Measurements from ENCODE around the gene RAMACL.

RAMACL gene

DNA sequence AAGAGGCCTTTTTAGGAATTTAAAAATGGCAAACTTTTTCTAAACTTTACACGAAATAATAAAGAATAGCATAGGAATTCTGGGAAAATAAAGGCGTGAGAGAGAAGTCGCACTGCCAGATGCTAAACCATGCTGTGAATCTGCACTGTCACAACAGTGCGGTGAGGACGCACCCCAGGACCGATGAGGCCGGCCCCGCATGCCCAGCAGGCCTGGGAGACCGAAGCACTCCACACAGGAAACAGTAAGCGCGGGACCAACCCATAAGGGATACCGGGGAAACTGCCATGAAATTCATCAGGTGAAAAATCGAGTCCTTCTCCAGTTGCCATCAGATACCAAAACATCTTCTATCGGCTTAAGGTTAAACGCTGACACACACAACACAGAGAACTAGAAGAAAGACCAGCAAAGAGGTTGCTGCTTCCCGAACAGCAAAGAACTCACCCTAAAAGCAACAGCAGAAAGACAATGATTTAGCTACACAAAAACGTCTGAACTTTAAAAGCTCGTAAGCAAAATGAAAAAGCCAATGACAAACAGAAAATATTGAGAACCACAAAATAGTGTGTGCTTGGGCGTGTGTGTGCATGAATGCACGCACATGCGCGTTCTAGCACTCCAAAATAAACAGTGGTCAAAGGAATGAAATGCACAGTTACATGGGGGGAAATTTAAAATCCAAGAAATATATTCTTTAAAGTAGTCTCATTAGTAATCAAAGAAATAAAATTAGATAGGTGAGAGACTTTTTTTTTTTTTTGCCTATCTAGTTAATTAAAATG, 15.4 kb downstream of the RAMACL start:
- H3K9me3 ChIP-seq (ENCODE audit: insufficient read depth, low read length), result peaks cover 8% of the 10 kb centered on the region; the same call in 1 of the 2 replicates
- no peak overlapping the region for H3K4me3 ChIP-seq (ENCODE audit: insufficient read length, low read depth)
- H3K36me3 ChIP-seq (ENCODE audit: insufficient read depth, insufficient read length, low read length), result no peaks in the 10 kb centered on the region
- no peak for DNase-seq (ENCODE audit: low read depth, low spot score)
- no peaks in the 10 kb centered on the region for H3K27me3 ChIP-seq (ENCODE audit: insufficient read depth, insufficient read length)
- no peak overlapping the region for H3K9ac ChIP-seq (ENCODE audit: insufficient read length, low read depth)
- peaks cover 8% of the 10 kb centered on the region for H3K4me1 ChIP-seq (ENCODE audit: insufficient read depth, insufficient read length)
- no peak for TF ChIP-seq YY1 (IDR thresholded peaks at IDR 0.05; ENCODE audit: insufficient read depth, insufficient read length)
- TF ChIP-seq SUZ12 (IDR thresholded peaks at IDR 0.05; ENCODE audit: extremely low read depth, insufficient read depth, insufficient read length), result no peak
- TF ChIP-seq ZNF274 (IDR thresholded peaks at IDR 0.05; ENCODE audit: low read depth, low read length), result no peak

GRCh38 chr6:166569206-166569605, 17.3 kb downstream of the RAMACL start:
- Histone ChIP-seq H3K36me3 (ENCODE audit: insufficient read depth, insufficient read length, low read length) (no peaks in the 10 kb centered on the region), H3K27me3 (ENCODE audit: insufficient read depth, insufficient read length) (no peaks in the 10 kb centered on the region), H3K9me3 (ENCODE audit: insufficient read depth, low read length) (no peaks in the 10 kb centered on the region), H3K9ac (ENCODE audit: insufficient read length, low read depth) (no peak overlapping the region), H3K4me3 (ENCODE audit: insufficient read length, low read depth) (no peak overlapping the region), H3K4me1 (ENCODE audit: insufficient read depth, insufficient read length) (peaks cover 8% of the 10 kb centered on the region)
- TF ChIP-seq YY1 (IDR thresholded peaks at IDR 0.05; ENCODE audit: insufficient read depth, insufficient read length) (no peak), SUZ12 (IDR thresholded peaks at IDR 0.05; ENCODE audit: extremely low read depth, insufficient read depth, insufficient read length) (no peak), ZNF274 (IDR thresholded peaks at IDR 0.05; ENCODE audit: low read depth, low read length) (no peak)
- no peak for DNase-seq (ENCODE audit: low read depth, low spot score)

DNA sequence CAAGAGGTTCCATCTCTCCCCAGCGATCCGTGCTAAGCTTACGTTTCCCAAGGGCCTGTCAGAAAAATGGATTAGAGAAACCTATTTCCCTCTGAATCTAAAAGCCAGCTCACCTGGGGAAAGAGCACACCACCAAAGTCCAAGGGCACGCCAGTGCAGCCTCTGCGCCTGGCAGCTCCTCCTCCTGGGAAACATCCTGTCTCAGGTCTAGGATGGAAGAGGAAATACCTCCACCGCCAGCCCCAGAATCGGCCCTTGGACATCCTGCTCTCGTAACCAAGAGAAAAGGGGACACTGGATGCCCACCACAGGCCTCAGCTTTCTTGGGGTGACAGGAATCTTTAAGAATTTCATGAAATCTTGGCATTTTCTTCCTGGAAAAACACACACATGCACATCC, 18.7 kb downstream of the RAMACL start:
- no peaks in the 10 kb centered on the region for H3K36me3 ChIP-seq (ENCODE audit: insufficient read depth, insufficient read length, low read length)
- no peak overlapping the region for H3K9ac ChIP-seq (ENCODE audit: insufficient read length, low read depth)
- TF ChIP-seq SUZ12 (IDR thresholded peaks at IDR 0.05; ENCODE audit: extremely low read depth, insufficient read depth, insufficient read length), result no peak
- H3K9me3 ChIP-seq (ENCODE audit: insufficient read depth, low read length), result no peaks in the 10 kb centered on the region
- no peaks in the 10 kb centered on the region for H3K27me3 ChIP-seq (ENCODE audit: insufficient read depth, insufficient read length)
- no peak overlapping the region for H3K4me3 ChIP-seq (ENCODE audit: insufficient read length, low read depth)
- no peak for DNase-seq (ENCODE audit: low read depth, low spot score)
- H3K4me1 ChIP-seq (ENCODE audit: insufficient read depth, insufficient read length), result peaks cover 5% of the 10 kb centered on the region

DNA sequence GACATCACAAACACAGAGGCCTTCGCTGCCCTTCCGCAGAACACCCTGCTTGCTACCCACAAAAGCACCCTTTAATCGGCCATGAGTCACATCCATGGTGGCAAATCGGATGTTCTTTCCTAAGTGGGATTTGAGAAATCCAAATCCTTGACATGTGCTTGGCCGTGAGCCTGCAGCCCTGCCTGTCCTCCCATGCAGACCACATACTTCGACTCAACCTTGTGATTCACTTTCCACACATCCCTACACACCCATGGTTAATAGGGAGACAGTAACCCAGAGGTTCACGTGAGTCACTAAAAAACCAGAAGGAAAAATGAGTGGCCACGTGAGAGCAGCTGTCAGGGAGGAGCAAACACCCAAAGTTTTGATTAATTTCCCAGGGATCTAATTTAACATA, 19.4 kb downstream of the RAMACL start:
- no peaks in the 10 kb centered on the region for H3K27me3 ChIP-seq (ENCODE audit: insufficient read depth, insufficient read length)
- TF ChIP-seq ZNF274 (IDR thresholded peaks at IDR 0.05; ENCODE audit: low read depth, low read length), result no peak
- TF ChIP-seq YY1 (IDR thresholded peaks at IDR 0.05; ENCODE audit: insufficient read depth, insufficient read length), result no peak
- no peak for TF ChIP-seq SUZ12 (IDR thresholded peaks at IDR 0.05; ENCODE audit: extremely low read depth, insufficient read depth, insufficient read length)
- peaks cover 3% of the 10 kb centered on the region for H3K4me1 ChIP-seq (ENCODE audit: insufficient read depth, insufficient read length)
- H3K36me3 ChIP-seq (ENCODE audit: insufficient read depth, insufficient read length, low read length), result no peaks in the 10 kb centered on the region
- H3K9ac ChIP-seq (ENCODE audit: insufficient read length, low read depth), result no peak overlapping the region
- H3K4me3 ChIP-seq (ENCODE audit: insufficient read length, low read depth), result no peak overlapping the region
- H3K9me3 ChIP-seq (ENCODE audit: insufficient read depth, low read length), result no peaks in the 10 kb centered on the region
- DNase-seq (ENCODE audit: low read depth, low spot score), result no peak

GRCh38 chr6:166566026-166567011, 20.2 kb downstream of the RAMACL start:
- Histone ChIP-seq H3K4me1 (ENCODE audit: insufficient read depth, insufficient read length) (peaks cover 3% of the 10 kb centered on the region), H3K27me3 (ENCODE audit: insufficient read depth, insufficient read length) (no peaks in the 10 kb centered on the region), H3K9me3 (ENCODE audit: insufficient read depth, low read length) (no peaks in the 10 kb centered on the region), H3K9ac (ENCODE audit: insufficient read length, low read depth) (no peak overlapping the region), H3K36me3 (ENCODE audit: insufficient read depth, insufficient read length, low read length) (no peaks in the 10 kb centered on the region), H3K4me3 (ENCODE audit: insufficient read length, low read depth) (no peak overlapping the region)
- DNase-seq (ENCODE audit: low read depth, low spot score), result no peak
- no peak for TF ChIP-seq SUZ12 (IDR thresholded peaks at IDR 0.05; ENCODE audit: extremely low read depth, insufficient read depth, insufficient read length)
- no peak for TF ChIP-seq ZNF274 (IDR thresholded peaks at IDR 0.05; ENCODE audit: low read depth, low read length)
- TF ChIP-seq YY1 (IDR thresholded peaks at IDR 0.05; ENCODE audit: insufficient read depth, insufficient read length), result no peak

DNA sequence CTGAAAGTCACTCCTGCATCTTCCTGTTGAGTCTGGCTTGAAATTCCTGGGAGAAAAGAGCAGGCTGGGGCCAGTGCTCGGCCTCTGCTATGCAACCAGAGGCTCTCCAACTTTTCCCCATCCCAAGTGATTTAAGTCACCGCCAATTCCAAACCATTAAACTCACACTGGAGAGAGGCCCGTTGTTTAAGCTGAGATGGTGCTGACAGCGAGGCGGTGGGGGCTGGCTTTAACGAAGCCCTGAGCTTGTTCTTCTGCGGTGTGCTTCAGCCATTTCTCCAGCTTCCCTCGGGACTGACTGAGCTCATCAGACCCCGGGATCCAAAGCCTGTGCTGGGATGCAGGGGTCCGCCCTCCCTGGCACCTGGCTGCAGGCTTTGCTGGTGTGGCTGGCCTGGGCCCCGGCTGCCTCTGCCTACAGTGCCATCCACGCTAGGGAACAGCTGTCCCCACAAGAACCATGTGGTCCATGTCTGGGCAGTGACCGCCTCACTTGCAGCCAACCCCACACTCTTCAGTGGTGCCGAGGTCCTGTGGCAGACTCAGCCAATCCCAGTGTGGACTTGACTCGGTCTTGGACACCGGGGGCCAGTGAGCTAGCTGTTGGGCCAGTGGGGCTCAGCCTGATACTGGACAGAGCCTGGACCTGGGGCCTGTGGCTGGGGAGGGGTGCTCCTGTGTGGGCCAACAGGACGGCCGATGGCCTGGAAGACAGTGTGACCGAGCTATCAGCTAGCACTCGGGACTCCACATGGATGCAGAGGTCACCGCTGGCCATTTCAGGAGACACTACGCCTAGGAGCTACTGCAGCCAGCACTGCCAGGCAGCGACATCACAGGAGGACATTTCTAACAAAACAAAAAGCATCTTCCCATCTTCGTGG, 21.2 kb downstream of the RAMACL start:
- no peak overlapping the region for H3K9ac ChIP-seq (ENCODE audit: insufficient read length, low read depth)
- no peak for DNase-seq (ENCODE audit: low read depth, low spot score)

More for the DNA sequence above, 21.2 kb downstream of the RAMACL start:
- Histone ChIP-seq H3K4me3 (ENCODE audit: insufficient read length, low read depth) (no peak overlapping the region), H3K27me3 (ENCODE audit: insufficient read depth, insufficient read length) (no peaks in the 10 kb centered on the region), H3K36me3 (ENCODE audit: insufficient read depth, insufficient read length, low read length) (no peaks in the 10 kb centered on the region), H3K4me1 (ENCODE audit: insufficient read depth, insufficient read length) (peaks cover 3% of the 10 kb centered on the region), H3K9me3 (ENCODE audit: insufficient read depth, low read length) (no peaks in the 10 kb centered on the region)
- TF ChIP-seq YY1 (IDR thresholded peaks at IDR 0.05; ENCODE audit: insufficient read depth, insufficient read length) (no peak), SUZ12 (IDR thresholded peaks at IDR 0.05; ENCODE audit: extremely low read depth, insufficient read depth, insufficient read length) (no peak), ZNF274 (IDR thresholded peaks at IDR 0.05; ENCODE audit: low read depth, low read length) (no peak)

Data from NT2/D1 (cell line).